ENCODE measurements around the gene HGD. TPM values are rescaled to one million over a fixed set of nuclear protein-coding genes. Genes with fewer than 3 reads are reported as not detected.

Gene HGD
- total and polyA plus RNA-seq, 2 of the 13 experiments (the other 11 are each of a cell fraction or from before 2014, with no cell fraction given) = 265 to 398 TPM

GRCh38 chr3:120596116-120596852 is 85.8 kb downstream of the HGD start, which contains the start of gene NDUFB4 (continued):
- no peak for TF ChIP-seq ZNF75D (CRISPR knock-in tag; IDR thresholded peaks at IDR 0.05; ENCODE audit: borderline replicate concordance)
- 0 out of 2 replicates have a peak, but pooled peaks have one; percentile 13 for TF ChIP-seq SNAPC2 (CRISPR knock-in tag; IDR thresholded peaks at IDR 0.05)
- TF ChIP-seq MXD3 (CRISPR knock-in tag; IDR thresholded peaks at IDR 0.05) = peak; percentile 75; the same call in 1 of the 2 replicates
- TF ChIP-seq, protein P1, sequence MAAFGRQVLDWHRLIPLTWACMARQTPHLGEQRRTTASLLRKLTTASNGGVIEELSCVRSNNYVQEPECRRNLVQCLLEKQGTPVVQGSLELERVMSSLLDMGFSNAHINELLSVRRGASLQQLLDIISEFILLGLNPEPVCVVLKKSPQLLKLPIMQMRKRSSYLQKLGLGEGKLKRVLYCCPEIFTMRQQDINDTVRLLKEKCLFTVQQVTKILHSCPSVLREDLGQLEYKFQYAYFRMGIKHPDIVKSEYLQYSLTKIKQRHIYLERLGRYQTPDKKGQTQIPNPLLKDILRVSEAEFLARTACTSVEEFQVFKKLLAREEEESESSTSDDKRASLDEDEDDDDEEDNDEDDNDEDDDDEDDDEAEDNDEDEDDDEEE (CRISPR knock-in tag; IDR thresholded peaks at IDR 0.05) = 0 out of 2 replicates have a peak, but pooled peaks have one; percentile 35
- no peak for TF ChIP-seq ZNF569 (CRISPR knock-in tag; IDR thresholded peaks at IDR 0.05; ENCODE audit: borderline replicate concordance)
- TF ChIP-seq ZNF614 (CRISPR knock-in tag; IDR thresholded peaks at IDR 0.05; ENCODE audit: borderline replicate concordance) = peak; percentile 44; the same call in 1 of the 2 replicates
- no peak for TF ChIP-seq GATA4 (IDR thresholded peaks at IDR 0.05; ENCODE audit: borderline replicate concordance, low read depth)
- peak; percentile 87 for TF ChIP-seq ZNF777 (CRISPR knock-in tag; IDR thresholded peaks at IDR 0.05)
- no peak for TF ChIP-seq NFYB (CRISPR knock-in tag; IDR thresholded peaks at IDR 0.05)
- no peak for TF ChIP-seq PRPF4 (IDR thresholded peaks at IDR 0.05; ENCODE audit: low read depth, low read length, poor library complexity, severe bottlenecking)
- TF ChIP-seq AKAP8 (CRISPR knock-in tag; IDR thresholded peaks at IDR 0.05) = no peak
- TF ChIP-seq ATF1 (CRISPR knock-in tag; IDR thresholded peaks at IDR 0.05) = no peak
- TF ChIP-seq, protein P2, sequence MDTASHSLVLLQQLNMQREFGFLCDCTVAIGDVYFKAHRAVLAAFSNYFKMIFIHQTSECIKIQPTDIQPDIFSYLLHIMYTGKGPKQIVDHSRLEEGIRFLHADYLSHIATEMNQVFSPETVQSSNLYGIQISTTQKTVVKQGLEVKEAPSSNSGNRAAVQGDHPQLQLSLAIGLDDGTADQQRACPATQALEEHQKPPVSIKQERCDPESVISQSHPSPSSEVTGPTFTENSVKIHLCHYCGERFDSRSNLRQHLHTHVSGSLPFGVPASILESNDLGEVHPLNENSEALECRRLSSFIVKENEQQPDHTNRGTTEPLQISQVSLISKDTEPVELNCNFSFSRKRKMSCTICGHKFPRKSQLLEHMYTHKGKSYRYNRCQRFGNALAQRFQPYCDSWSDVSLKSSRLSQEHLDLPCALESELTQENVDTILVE (CRISPR knock-in tag; IDR thresholded peaks at IDR 0.05) = no peak
- TF ChIP-seq DPF2 (CRISPR knock-in tag; IDR thresholded peaks at IDR 0.05; ENCODE audit: borderline replicate concordance, low read depth) = no peak
- TF ChIP-seq USF2 (IDR thresholded peaks at IDR 0.05; ENCODE audit: low read depth, low read length) = no peak
- TF ChIP-seq USF2 (CRISPR knock-in tag; IDR thresholded peaks at IDR 0.05; ENCODE audit: borderline replicate concordance) = peak; percentile 30; the same call in 1 of the 2 replicates
- TF ChIP-seq, protein P3, sequence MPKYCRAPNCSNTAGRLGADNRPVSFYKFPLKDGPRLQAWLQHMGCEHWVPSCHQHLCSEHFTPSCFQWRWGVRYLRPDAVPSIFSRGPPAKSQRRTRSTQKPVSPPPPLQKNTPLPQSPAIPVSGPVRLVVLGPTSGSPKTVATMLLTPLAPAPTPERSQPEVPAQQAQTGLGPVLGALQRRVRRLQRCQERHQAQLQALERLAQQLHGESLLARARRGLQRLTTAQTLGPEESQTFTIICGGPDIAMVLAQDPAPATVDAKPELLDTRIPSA (CRISPR knock-in tag; IDR thresholded peaks at IDR 0.05; ENCODE audit: borderline replicate concordance) = no peak
- peak; percentile 60; the same call in 1 of the 2 replicates for TF ChIP-seq ZNF782 (CRISPR knock-in tag; IDR thresholded peaks at IDR 0.05; ENCODE audit: borderline replicate concordance)
- no peak for TF ChIP-seq ZSCAN12 (CRISPR knock-in tag; IDR thresholded peaks at IDR 0.05)
- no peak for TF ChIP-seq TFE3 (CRISPR knock-in tag; IDR thresholded peaks at IDR 0.05)

Data from HepG2 (cell line).